HL-60 (cell line): ENCODE results near the gene STX18.

Experiments used
- DNase-seq, 2 experiments: peaks; one replicate each; pipeline ENCODE4 v3.0.0-alpha.2; 2010 to 2020; ENCODE audit warnings: low read depth in 1 of 2, low spot score in 1 of 2
- H3K27ac ChIP-seq: fragments of 250-450 bp; sonication (Bioruptor Pico); replicated peaks from 2 replicates; pipeline ENCODE4 v1.5.1; 2020; ENCODE audit warnings: mild to moderate bottlenecking, moderate library complexity
- H3K27me3 ChIP-seq: fragments of 250-450 bp; sonication (Bioruptor Pico); 2 replicates; pipeline ENCODE4 v1.5.1; 2021; ENCODE audit warnings: mild to moderate bottlenecking, moderate library complexity; ENCODE audit not compliant: insufficient read depth, poor library complexity, severe bottlenecking
- H3K4me3 ChIP-seq: replicated peaks from 2 replicates; pipeline ENCODE4 v1.5.1; 2011; ENCODE audit warnings: mild to moderate bottlenecking, control low read depth, low read length; ENCODE audit not compliant: insufficient read depth
- CTCF ChIP-seq: IDR thresholded peaks from one replicate; pipeline ENCODE4 v1.5.1; 2011; ENCODE audit warnings: low read length, control low read depth, inconsistent platforms; ENCODE audit not compliant: insufficient read depth
- GABPA ChIP-seq: IDR thresholded peaks from 2 replicates; pipeline ENCODE4 v1.6.1; 2012; ENCODE audit warnings: low read depth
- POLR2AphosphoS5 ChIP-seq: IDR thresholded peaks from 2 replicates; pipeline ENCODE4 v1.6.1; 2012; ENCODE audit warnings: low read depth
- REST ChIP-seq: IDR thresholded peaks from 2 replicates; pipeline ENCODE4 v1.6.1; 2012; ENCODE audit warnings: low read depth; ENCODE audit not compliant: insufficient replicate concordance
- SPI1 ChIP-seq: IDR thresholded peaks from 2 replicates; pipeline ENCODE4 v1.6.1; 2012; ENCODE audit warnings: low read depth, mild to moderate bottlenecking, borderline replicate concordance

Gene STX18

GRCh38 chr4:4479366-4479765 is 62.5 kb downstream of the STX18 start:
- DNase-seq = no peak
- Histone ChIP-seq H3K27me3 (no peaks in the 10 kb centered on the region), H3K27ac (no peak overlapping the region), H3K4me3 (no peak overlapping the region)
- TF ChIP-seq GABPA (no peak), REST (no peak), CTCF (no peak), SPI1 (no peak), POLR2AphosphoS5 (no peak)

DNA sequence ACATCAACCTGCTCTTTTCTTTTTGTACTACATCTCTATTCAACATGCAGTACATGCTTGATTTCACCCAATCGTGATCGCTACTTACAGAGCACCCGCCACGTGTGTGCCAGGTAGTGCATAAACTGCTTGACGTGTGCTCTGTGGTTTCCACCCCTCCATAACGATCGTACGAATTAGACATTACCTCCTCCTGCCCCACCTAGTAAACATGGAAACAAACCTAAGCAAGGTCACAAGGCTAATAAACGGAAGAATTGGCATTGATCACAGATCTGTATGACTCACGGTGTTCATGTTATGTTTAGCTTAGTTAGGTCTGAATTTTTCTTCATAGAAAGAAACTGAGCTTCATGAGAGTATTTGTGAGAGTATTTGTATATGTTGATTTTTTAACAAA is 64.1 kb downstream of the STX18 start:
- no peak overlapping the region for H3K4me3 ChIP-seq
- TF ChIP-seq GABPA = no peak
- TF ChIP-seq POLR2AphosphoS5 = no peak
- TF ChIP-seq CTCF = no peak
- TF ChIP-seq REST = no peak
- no peak for TF ChIP-seq SPI1

GRCh38 chr4:4477391-4477790 is 64.5 kb downstream of the STX18 start:
- no peak for TF ChIP-seq SPI1
- no peak for TF ChIP-seq CTCF
- no peak for TF ChIP-seq GABPA
- no peak for TF ChIP-seq POLR2AphosphoS5
- no peak for TF ChIP-seq REST
- Histone ChIP-seq H3K27me3 (no peaks in the 10 kb centered on the region), H3K4me3 (no peak overlapping the region), H3K27ac (no peak overlapping the region)
- DNase-seq = no peak

More for the DNA sequence above, 64.1 kb downstream of the STX18 start:
- H3K27ac ChIP-seq = no peak overlapping the region
- DNase-seq = no peak
- no peaks in the 10 kb centered on the region for H3K27me3 ChIP-seq
